GM10266 (cell line): ENCODE results near the gene DHRS11.

Source experiments
- DNase-seq: peaks from one replicate; pipeline ENCODE4 v3.0.0; 2012; ENCODE audit errors: extremely low spot score
- CTCF ChIP-seq: IDR thresholded peaks from 2 replicates; pipeline ENCODE4 v1.5.1; 2012; ENCODE audit warnings: mild to moderate bottlenecking, low read depth; ENCODE audit not compliant: control insufficient read depth, insufficient read depth; ENCODE audit errors: missing control alignments

The DHRS11 gene

GRCh38 chr17:36631022-36631421, 39.3 kb downstream of the DHRS11 start:
- DNase-seq, result no peak
- TF ChIP-seq CTCF, result no peak

- no peak for DNase-seq
- TF ChIP-seq CTCF, result no peak
Measured at GRCh38 chr17:36632916-36633771, 41.5 kb downstream of the DHRS11 start.

DNA sequence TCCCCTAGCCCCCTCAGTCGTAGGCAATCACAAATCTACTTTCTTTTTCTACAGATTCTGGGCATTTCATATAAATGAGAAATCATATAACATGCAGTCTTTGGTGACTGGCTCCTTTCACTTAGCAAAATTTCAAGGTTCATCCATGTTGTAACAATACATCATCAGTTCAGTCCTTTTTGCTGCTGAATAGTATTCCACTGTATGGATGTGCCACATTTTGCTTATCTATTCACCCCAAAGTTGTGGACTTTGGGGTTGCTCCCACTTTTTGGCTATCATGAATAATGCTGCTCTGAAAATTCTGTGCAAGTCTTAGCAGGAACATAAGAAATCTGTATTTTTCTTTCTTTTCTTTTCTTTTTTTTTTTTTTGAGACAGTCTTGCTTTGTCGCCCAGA, 48.7 kb downstream of the DHRS11 start:
- no peak for DNase-seq
- TF ChIP-seq CTCF, result no peak

DNA sequence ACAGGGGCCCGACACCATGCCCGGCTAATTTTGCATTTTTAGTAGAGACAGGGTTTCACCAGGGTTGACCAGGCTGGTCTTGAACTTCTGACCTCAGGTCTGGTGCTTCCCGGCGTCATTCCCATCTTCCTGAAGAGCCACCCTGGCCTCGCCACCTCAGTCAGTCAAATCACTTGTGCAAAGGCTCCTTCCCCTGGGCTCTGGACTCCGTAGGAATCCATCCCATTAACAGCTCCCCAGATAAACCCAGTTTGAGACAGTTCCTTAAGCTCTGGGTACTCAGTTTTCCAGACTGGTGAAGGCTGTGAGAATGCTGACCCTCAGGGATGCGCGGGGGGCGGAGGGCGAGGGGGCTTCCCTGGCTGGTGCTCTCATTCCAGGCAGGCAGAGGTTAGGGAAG, 49.2 kb downstream of the DHRS11 start:
- TF ChIP-seq CTCF, result no peak
- DNase-seq, result no peak

DNA sequence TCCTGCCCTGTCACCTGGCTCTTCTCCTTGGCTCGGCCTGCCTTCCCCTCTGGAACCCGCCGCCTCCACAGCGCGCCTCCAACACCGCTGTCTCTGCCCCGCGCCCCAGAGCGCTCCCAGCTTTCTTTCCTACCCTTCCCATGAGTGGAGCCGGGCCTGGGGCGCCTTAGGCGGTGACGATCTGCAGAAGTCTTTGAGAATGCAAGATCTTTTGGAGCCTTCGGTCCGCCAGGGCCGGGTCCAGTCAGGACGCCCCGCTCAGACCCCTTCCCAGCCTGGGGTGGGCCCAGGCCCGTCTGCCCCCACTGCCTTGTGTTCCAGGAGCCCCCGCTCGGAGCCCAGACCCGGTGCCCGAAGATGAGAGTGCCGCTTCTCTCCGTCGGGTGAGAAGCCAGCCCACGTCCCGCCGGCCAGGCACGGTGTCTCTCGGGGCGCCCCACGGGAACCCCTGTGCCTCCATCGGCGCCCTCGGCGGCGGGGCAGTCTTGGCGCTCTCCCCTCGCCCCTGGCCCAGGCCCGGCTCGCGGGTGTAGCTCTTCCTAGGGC, 49.7 kb downstream of the DHRS11 start:
- no peak for TF ChIP-seq CTCF
- no peak for DNase-seq

DNA sequence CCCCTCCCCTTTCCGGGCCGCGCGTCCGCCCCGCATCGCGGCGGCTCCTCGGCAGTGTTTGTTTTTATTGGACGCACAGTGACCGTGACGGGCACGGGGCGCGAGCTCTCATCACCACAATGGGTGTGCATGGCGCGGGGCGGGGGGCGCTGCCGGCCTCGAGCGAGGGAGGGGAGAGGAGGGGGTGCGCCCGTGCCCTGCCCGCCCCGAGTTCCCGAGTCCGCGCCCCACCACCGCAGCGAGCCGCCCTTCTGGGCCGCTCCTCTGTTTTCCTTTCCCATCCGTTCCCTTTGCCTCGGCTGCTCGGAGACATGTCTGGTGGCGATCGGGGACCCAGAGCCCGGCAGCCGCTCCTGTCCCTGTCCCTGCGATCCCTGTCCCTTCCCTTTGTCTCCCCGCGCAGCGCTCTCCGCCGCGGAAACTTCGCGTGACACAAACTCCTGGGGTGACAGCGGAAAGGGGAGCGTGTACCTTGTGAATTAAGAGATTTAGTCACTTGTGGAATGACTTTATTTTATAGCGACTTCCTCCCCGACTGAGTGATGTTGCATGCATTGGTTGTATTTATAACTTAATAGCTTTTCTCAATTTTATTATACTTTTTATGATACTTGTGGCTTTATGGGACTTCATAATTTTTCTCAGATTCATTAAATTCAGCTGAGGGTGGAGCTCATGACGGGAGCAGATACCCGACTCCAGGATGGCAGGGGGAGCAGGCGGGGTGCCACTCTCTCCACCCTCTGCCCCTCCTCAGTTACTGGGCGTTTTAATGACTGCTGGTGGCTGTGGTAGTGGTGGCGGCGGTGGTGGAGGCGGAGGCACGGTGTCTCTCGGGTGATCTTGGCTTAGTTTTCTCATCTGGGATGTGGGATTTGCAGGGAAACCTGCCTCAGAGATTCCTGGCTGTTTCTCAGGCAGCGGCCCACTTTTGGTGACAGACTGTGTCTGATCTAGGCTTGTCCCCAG, 50.5 kb downstream of the DHRS11 start:
- no peak for TF ChIP-seq CTCF
- DNase-seq, result no peak

GRCh38 chr17:36643086-36643685, 51.5 kb downstream of the DHRS11 start:
- TF ChIP-seq CTCF, result no peak
- no peak for DNase-seq
